Endodermal cell (in vitro differentiated cells): Measurements from ENCODE around the gene ANKRD6. TPM values are rescaled to one million over a fixed set of nuclear protein-coding genes. Genes with fewer than 3 reads are reported as not detected.

ENCODE experiments used
- DNase-seq: peaks from one replicate; pipeline ENCODE4 v3.0.0-alpha.2; 2017
- H3K27ac ChIP-seq: 2 replicates; pipeline ENCODE4 v1.5.1; 2013; ENCODE audit warnings: mild to moderate bottlenecking, low read depth, low read length, moderate library complexity
- H3K27me3 ChIP-seq: 2 replicates; pipeline ENCODE4 v1.6.1; 2013; ENCODE audit warnings: mild to moderate bottlenecking, low read length, moderate library complexity; ENCODE audit not compliant: insufficient read depth, control insufficient read depth, poor library complexity, severe bottlenecking
- H3K36me3 ChIP-seq: 2 replicates; pipeline ENCODE4 v1.7.0; 2013; ENCODE audit warnings: mild to moderate bottlenecking, low read length, moderate library complexity; ENCODE audit not compliant: control insufficient read depth, insufficient read depth
- H3K4me1 ChIP-seq: one replicate; pipeline ENCODE4 v1.7.0; 2013; ENCODE audit warnings: low read length; ENCODE audit not compliant: control insufficient read depth, insufficient read depth
- H3K4me3 ChIP-seq: 2 replicates; pipeline ENCODE4 v1.5.1; 2013; ENCODE audit warnings: mild to moderate bottlenecking, low read length, moderate library complexity
- H3K9ac ChIP-seq: 2 replicates; pipeline ENCODE4 v1.6.1; 2013; ENCODE audit warnings: mild to moderate bottlenecking, low read length, moderate library complexity; ENCODE audit not compliant: poor library complexity, severe bottlenecking; ENCODE audit errors: extremely low read depth
- H3K9me3 ChIP-seq: 2 replicates; pipeline ENCODE4 v1.6.1; 2013; ENCODE audit warnings: mild to moderate bottlenecking, low read length, moderate library complexity; ENCODE audit not compliant: control insufficient read depth
- H3K27ac Mint-ChIP-seq: 2 replicates; pipeline ENCODE4 v1.8.0; 2020; ENCODE audit warnings: mixed read lengths
- H3K27me3 Mint-ChIP-seq: 2 replicates; pipeline ENCODE4 v1.8.0; 2021; ENCODE audit warnings: mild to moderate bottlenecking, mixed read lengths; ENCODE audit not compliant: insufficient read depth
- H3K36me3 Mint-ChIP-seq: 2 replicates; pipeline ENCODE4 v1.8.0; 2020; ENCODE audit warnings: low read depth, mixed read lengths
- H3K4me1 Mint-ChIP-seq: 2 replicates; pipeline ENCODE4 v1.8.0; 2020; ENCODE audit warnings: mixed read lengths
- H3K4me3 Mint-ChIP-seq: 2 replicates; pipeline ENCODE4 v1.8.0; 2020; ENCODE audit warnings: mild to moderate bottlenecking, moderate library complexity, mixed read lengths
- H3K9me3 Mint-ChIP-seq: 2 replicates; pipeline ENCODE4 v1.8.0; 2020; ENCODE audit warnings: mild to moderate bottlenecking, mixed read lengths
- WGBS, 2 experiments: methylation state at CpG; one replicate each; pipeline versions ENCODE4 v1.1.5 to v1.1.7; 2013; ENCODE audit warnings: missing lambda C conversion rate in 2 of 2, mixed read lengths in 1 of 2; ENCODE audit not compliant: insufficient coverage in 1 of 2, insufficient read length in 1 of 2; 5-methylcytosine and 5-hydroxymethylcytosine counted together
- total RNA-seq, 2 donors: library from RNA; stranded (reverse); fragmentation: NEBNext Ultra II Directional in 1 of 2; extraction: Animal tissue kit (Norgen Biotek cat#: 25700) in 1 of 2; gene quantifications; 2 replicates in 1 of 2; 3 replicates in 1 of 2; pipeline ENCODE4 v1.2.1, GENCODE V29; 2021
- TF ChIP-seq, protein P1 (sequence below): fragments of 200-600 bp; sonication (generic); conservative IDR thresholded peaks from 2 replicates; pipeline ENCODE4 v1.5.0; 2021; ENCODE audit warnings: antibody characterized with exemption, mild to moderate bottlenecking

Gene ANKRD6
- total RNA-seq, 2 donors from 2014 or later, result 88.7 to 110 TPM

DNA sequence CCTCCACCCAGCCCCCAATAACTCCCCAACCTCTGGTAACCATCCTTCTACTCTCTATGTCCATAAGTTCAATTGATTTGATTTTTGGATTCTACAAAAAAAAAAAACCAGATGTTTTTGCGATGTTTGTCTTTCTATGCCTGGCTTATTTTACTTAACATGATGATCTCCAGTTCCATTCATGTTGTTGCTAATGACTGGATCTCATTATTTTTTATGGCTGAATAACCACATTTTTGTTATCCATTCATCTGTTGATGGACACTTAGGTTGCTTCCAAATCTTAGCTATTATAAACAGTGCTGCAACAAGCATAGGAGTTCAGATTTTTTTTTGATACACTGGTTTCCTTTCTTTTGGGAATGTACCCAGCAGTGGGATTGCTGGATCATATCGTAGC lies 106.8 kb downstream of the ANKRD6 start:
- no peak overlapping the region for H3K4me3 Mint-ChIP-seq
- TF ChIP-seq, protein P1, sequence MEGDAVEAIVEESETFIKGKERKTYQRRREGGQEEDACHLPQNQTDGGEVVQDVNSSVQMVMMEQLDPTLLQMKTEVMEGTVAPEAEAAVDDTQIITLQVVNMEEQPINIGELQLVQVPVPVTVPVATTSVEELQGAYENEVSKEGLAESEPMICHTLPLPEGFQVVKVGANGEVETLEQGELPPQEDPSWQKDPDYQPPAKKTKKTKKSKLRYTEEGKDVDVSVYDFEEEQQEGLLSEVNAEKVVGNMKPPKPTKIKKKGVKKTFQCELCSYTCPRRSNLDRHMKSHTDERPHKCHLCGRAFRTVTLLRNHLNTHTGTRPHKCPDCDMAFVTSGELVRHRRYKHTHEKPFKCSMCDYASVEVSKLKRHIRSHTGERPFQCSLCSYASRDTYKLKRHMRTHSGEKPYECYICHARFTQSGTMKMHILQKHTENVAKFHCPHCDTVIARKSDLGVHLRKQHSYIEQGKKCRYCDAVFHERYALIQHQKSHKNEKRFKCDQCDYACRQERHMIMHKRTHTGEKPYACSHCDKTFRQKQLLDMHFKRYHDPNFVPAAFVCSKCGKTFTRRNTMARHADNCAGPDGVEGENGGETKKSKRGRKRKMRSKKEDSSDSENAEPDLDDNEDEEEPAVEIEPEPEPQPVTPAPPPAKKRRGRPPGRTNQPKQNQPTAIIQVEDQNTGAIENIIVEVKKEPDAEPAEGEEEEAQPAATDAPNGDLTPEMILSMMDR, result no peak
- Histone ChIP-seq H3K4me1 (peaks cover 10% of the 10 kb centered on the region), H3K36me3 (peaks cover 19% of the 10 kb centered on the region), H3K9me3 (no peaks in the 10 kb centered on the region), H3K9ac (no peak overlapping the region), H3K4me3 (no peak overlapping the region), H3K27me3 (no peaks in the 10 kb centered on the region), H3K27ac (no peak overlapping the region)
- peaks cover 32% of the 10 kb centered on the region for H3K4me1 Mint-ChIP-seq
- DNase-seq, result no peak
- 95 to 100% methylated on average over 1 to 2 of the region's 2 CpGs for WGBS, 2 experiments
- H3K36me3 Mint-ChIP-seq, result peaks cover 9% of the 10 kb centered on the region
- no peaks in the 10 kb centered on the region for H3K27me3 Mint-ChIP-seq
- H3K27ac Mint-ChIP-seq, result no peak overlapping the region
- H3K9me3 Mint-ChIP-seq, result no peaks in the 10 kb centered on the region

DNA sequence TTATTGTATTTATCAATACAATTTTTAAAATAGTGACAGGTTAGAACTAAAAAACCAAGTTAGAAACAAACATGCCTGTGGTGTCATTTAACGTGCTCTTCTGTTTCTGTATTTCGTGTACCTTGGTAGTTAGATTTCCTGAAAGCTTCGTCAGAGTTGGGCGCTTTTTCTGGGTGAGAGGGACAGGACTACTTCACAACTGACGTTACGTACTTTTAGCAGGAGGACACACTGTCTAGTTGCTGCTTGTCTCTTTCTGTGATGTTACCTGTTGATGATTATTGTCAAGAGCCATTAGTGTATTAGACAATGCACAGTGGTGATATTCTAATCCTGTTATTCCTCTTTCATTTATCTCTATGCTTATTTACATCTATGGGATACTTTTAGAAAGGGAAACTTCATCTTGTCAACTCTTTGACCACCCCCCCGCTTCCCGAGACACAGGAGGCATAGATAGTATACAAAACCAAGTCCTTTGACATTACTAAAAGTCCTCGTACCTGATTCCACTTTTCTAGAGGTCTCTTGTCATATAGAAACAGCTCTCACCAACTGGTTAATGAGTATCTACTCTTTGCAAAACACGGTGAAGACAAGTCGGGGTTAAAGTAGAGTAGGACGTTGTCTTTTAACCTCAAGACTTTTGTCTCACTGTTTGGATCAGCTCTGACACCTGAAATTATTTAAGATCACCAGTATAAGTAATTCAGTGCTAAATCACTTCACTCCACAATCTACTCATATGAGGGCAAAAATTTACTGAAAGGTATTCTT lies 109.3 kb downstream of the ANKRD6 start:
- no peaks in the 10 kb centered on the region for H3K9me3 Mint-ChIP-seq
- peaks cover 7% of the 10 kb centered on the region for H3K36me3 ChIP-seq
- H3K27me3 ChIP-seq, result no peaks in the 10 kb centered on the region
- H3K4me3 Mint-ChIP-seq, result no peak overlapping the region
- H3K4me3 ChIP-seq, result no peak overlapping the region
- no peaks in the 10 kb centered on the region for H3K27me3 Mint-ChIP-seq
- H3K36me3 Mint-ChIP-seq, result peaks cover 9% of the 10 kb centered on the region
- DNase-seq, result no peak
- no peak overlapping the region for H3K27ac ChIP-seq
- WGBS, 2 experiments, result 91 to 93% methylated on average over 9 to 12 of the region's 12 CpGs
- no peaks in the 10 kb centered on the region for H3K9me3 ChIP-seq
- TF ChIP-seq, protein P1, result no peak
- peaks cover 10% of the 10 kb centered on the region for H3K4me1 ChIP-seq
- peaks cover 29% of the 10 kb centered on the region for H3K4me1 Mint-ChIP-seq
- no peak overlapping the region for H3K9ac ChIP-seq
- no peak overlapping the region for H3K27ac Mint-ChIP-seq

DNA sequence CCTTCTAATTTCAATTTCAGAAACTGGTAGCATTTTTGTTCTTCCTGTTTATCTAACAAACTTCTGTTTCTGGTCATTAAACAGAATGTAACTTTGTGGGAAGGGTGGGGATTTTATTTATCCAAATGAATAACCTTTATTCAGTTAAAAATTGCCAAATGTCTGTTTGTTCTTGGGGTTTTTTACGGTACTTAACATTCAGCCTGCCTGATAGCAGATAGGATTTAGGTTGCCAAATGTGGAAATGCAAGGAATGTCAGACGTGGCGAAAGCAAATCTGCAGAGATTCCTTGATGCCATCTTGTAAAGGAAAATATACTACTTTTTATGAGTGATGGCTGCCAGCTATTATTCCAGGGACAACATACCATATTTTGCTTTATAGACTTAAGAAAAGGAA lies 109.9 kb downstream of the ANKRD6 start:
- peaks cover 10% of the 10 kb centered on the region for H3K4me1 ChIP-seq
- H3K9me3 ChIP-seq, result no peaks in the 10 kb centered on the region
- no peak overlapping the region for H3K9ac ChIP-seq
- no peak overlapping the region for H3K4me3 ChIP-seq
- H3K27me3 ChIP-seq, result no peaks in the 10 kb centered on the region
- Mint-ChIP-seq H3K4me3 (no peak overlapping the region), H3K27ac (no peak overlapping the region), H3K4me1 (peaks cover 29% of the 10 kb centered on the region), H3K27me3 (no peaks in the 10 kb centered on the region), H3K9me3 (no peaks in the 10 kb centered on the region), H3K36me3 (peaks cover 9% of the 10 kb centered on the region)
- TF ChIP-seq, protein P1, result no peak
- WGBS, 2 experiments, result 89 to 95% methylated on average over 3 of the region's 3 CpGs
- H3K27ac ChIP-seq, result no peak overlapping the region
- H3K36me3 ChIP-seq, result peaks cover 7% of the 10 kb centered on the region
- no peak for DNase-seq
